ENCODE data around the gene FOXK1.
A peak's percentile ranks its signal among the peaks of the same experiment; 100 is the strongest.
"Not testable (repeated sequence)": the region's sequence is repeated elsewhere in the genome, so short reads cannot be mapped to it uniquely, and the experiment has no call there.

FOXK1 gene

DNA sequence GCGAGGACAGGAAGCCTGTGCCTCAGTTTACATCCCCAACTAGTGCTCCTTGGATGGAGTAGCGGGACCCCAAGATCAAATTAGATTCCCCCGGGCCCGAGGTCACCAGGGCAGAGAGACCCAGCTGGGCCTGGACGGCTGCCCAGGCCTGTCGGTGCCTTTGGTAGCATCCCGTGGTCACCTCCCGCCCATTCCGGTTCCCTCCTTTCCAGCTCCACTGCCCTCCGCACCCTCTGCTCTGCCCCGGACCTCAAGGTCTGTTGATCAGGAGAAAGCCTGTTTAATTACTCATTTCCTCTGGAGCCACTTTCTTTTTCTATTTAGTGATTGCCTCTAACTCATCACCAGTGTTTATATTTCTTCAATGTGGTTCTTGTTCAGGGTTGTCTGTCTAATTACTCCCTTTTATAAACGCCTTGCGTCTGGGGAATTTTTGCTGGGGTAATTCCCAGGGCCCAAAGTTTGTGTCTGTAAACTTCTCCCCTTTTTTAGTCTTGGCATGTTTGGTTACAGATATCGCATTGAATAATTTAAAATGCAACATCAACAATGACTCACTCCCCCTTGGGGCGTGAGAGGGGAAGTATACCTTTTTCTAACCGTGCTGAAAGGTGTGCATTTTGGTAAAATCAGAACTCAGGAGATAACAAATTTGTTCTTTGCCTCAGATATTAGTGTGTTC lies 1.9 kb downstream of the FOXK1 start:
- TF ChIP-seq, protein P1, sequence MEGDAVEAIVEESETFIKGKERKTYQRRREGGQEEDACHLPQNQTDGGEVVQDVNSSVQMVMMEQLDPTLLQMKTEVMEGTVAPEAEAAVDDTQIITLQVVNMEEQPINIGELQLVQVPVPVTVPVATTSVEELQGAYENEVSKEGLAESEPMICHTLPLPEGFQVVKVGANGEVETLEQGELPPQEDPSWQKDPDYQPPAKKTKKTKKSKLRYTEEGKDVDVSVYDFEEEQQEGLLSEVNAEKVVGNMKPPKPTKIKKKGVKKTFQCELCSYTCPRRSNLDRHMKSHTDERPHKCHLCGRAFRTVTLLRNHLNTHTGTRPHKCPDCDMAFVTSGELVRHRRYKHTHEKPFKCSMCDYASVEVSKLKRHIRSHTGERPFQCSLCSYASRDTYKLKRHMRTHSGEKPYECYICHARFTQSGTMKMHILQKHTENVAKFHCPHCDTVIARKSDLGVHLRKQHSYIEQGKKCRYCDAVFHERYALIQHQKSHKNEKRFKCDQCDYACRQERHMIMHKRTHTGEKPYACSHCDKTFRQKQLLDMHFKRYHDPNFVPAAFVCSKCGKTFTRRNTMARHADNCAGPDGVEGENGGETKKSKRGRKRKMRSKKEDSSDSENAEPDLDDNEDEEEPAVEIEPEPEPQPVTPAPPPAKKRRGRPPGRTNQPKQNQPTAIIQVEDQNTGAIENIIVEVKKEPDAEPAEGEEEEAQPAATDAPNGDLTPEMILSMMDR (IDR thresholded peaks at IDR 0.05): no peak
- no peak for TF ChIP-seq ZFX (IDR thresholded peaks at IDR 0.05; ENCODE audit: borderline replicate concordance)
- H3K27ac ChIP-seq: peak overlapping the region; percentile 72

DNA sequence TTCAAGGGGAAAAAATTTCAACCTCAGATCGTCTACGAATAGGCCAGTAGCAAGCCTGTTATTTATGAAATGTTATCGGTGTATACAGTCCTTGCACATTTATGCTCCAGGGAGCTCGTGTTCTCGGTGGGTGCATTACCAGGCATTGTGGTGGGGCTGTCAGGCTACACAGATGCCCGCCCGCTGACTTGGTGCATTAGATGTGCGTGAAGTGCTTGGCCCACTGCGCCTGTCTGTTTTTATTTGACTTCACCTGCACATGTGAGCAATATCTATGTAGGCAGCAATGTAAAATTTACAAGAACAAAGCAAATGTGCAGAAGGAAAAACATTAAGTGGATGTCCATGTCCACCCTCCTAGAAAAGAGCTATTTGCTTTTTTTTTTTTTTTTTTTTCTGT lies 2.8 kb downstream of the FOXK1 start:
- no peak for TF ChIP-seq ZFX (IDR thresholded peaks at IDR 0.05; ENCODE audit: borderline replicate concordance)
- TF ChIP-seq, protein P1 (IDR thresholded peaks at IDR 0.05): no peak
- H3K27ac ChIP-seq: peak overlapping the region; percentile 72

DNA sequence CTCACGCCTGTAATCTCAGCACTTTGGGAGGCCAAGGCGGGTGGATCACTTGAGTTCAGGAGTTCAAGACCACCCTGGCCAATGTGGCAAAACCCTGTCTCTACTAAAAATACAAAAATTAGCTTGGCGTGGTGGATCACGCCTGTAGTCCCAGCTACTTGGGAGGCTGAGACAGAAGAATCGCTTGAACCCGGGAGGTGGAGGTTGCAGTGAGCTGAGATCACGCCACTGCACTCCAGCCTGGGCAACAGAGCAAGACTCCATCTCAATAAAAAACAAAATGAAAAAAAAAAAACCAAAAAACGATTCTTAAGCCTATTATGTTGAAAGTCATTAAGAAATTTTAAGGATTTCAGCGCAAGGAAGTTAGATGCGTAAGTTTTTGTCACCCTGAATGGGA lies 3.6 kb downstream of the FOXK1 start:
- not testable (repeated sequence) for H3K27ac ChIP-seq

DNA sequence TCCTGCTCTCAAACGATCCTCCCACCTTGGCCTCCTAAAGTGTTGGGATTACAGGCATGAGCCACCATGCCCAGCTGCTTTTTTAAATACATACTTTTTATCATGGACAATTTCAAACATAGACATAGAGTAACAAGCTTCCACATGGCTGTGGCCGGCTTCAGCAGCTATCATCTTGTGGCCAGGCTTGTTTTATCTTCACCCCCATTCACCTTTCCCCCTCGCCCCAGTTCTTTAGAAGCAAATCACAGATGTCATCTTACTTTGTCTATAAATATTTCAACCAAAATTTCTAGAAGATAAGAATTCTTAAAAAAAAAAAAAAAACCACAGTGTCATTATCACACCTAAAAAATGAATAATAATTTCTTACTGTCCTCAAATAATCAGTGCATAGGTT lies 5.9 kb downstream of the FOXK1 start:
- no peak for TF ChIP-seq ZFX (IDR thresholded peaks at IDR 0.05; ENCODE audit: borderline replicate concordance)
- TF ChIP-seq, protein P1 (IDR thresholded peaks at IDR 0.05): no peak
- H3K27ac ChIP-seq: no peak overlapping the region

DNA sequence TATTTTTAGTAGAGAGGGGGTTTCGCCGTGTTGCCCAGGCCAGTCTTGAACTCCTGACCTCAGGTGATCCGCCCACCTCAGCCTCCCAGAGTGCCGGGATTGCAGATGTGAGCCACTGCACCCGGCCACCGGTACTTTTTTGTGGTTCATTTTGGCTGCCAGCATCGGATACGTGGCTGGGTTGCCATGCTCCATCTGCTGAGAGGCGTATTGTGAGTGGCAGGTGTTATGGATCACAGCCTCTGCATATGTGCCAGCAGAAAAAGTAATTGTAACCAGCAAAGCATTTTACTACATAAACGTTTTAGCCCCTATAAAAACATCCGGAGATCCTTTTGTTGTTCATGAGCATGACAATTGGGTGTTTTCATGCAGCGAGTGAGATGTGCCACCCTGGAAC lies 7.1 kb downstream of the FOXK1 start:
- TF ChIP-seq, protein P1 (IDR thresholded peaks at IDR 0.05): no peak
- no peak for TF ChIP-seq ZFX (IDR thresholded peaks at IDR 0.05; ENCODE audit: borderline replicate concordance)
- H3K27ac ChIP-seq: no peak overlapping the region

DNA sequence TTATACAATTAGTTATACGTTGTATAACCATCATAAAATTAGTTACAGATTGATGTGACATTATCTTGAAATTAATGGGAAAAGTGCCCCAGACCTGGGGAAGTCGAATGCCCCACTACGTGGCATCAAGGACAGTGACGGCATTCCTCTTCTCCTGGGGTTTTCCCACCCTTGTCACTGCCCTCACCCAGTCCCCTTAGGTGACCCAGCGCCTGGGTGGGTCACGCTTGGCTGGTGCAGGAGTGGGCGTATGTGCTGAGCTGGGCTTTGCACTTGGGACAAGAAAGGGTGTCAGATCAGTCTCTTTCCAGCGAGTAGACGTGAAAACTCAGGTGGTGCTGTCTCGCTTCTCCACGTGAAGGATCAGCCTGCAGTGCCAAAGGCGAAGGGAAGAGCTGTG lies 7.6 kb downstream of the FOXK1 start:
- TF ChIP-seq ZFX (IDR thresholded peaks at IDR 0.05; ENCODE audit: borderline replicate concordance): no peak
- TF ChIP-seq, protein P1 (IDR thresholded peaks at IDR 0.05): no peak
- H3K27ac ChIP-seq: no peak overlapping the region

DNA sequence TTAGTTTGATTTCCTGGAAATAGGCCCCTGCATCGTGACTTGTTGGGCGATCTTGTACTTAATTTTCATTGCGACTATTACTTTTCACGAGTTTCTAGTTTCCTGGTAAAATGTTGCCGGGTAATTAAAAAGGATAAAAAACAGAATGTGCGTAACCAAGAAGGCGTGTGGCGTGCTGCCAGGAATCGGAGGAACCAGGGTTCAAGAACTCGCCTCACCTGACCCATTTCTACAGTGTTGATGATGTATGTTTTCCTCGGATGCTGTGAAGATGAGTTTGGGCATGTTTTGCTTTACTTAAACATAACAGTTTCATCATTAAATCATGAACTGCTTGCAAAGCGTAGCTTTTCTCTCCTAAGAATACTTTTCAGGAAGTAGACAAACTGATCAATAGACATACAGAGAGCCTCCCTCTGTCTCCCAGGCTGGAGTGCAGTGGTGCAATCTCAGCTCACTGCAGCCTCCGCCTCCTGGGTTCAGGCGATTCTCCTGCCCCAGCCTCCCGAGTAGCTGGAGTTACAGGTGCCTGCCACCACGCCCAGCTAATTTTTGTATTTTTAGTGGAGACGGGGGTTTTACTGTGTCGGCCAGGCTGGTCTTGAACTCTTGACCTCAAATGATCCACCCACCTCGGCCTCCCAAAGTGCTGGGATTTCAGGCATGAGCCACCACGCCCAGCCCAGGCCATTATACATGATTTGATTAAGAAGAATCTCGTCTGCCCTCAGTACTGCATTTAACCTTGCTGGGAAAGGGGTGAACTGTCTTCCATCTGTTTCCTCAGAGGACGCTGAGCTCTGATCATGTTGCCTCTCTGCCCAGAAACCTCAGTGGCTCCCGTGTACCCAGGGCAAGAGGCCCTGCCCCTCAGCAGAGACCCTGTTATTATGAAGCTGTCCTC lies 9.1 kb downstream of the FOXK1 start:
- H3K27ac ChIP-seq: no peak overlapping the region
- TF ChIP-seq, protein P1 (IDR thresholded peaks at IDR 0.05): no peak
- TF ChIP-seq ZFX (IDR thresholded peaks at IDR 0.05; ENCODE audit: borderline replicate concordance): no peak

Data from 22Rv1 (cell line).